HepG2 (cell line): ENCODE measurements around the gene NSUN6. TPM values are rescaled to one million over a fixed set of nuclear protein-coding genes. Genes with fewer than 3 reads are reported as not detected.

Experiments used
- ATAC-seq: fragments of 200-7000 bp; cut with Tn5 transposase; 3 replicates; pipeline ENCODE4 v1.9.1; 2020; ENCODE audit warnings: mild to moderate bottlenecking, moderate library complexity
- BruUV-seq: library from RNA; stranded (reverse); fragments of 400-500 nt; replicated peaks from 2 replicates; lab custom pipeline; 2021; lab: Mats Ljungman, UMichigan
- CTCF ChIA-PET: fragments of 300-600 bp; formaldehyde crosslinking; extraction: SDS; loops from one replicate; lab custom pipeline; 2021; ENCODE audit warnings: low total read pairs, inconsistent platforms, low intra/inter-chr PET ratio; lab: Yijun Ruan, JAX
- POLR2A ChIA-PET: fragments of 350-600 bp; sonication (Branson Sonifier 250); formaldehyde crosslinking; loops from one replicate; lab custom pipeline; 2020; ENCODE audit warnings: antibody characterized with exemption, inconsistent platforms; lab: Yijun Ruan, JAX
- DNase-seq: peaks from one replicate; pipeline ENCODE4 v3.0.0-alpha.2; 2015; ENCODE audit warnings: low spot score
- FAIRE-seq: peaks from 3 replicates; lab custom pipeline; 2011; peaks lifted over from hg19 to GRCh38; lab: Jason Lieb, UNC
- H2AFZ ChIP-seq: one replicate; pipeline ENCODE4 v1.6.1; 2011; ENCODE audit warnings: low read length, inconsistent platforms
- H3K27ac ChIP-seq: fragments of 300-600 bp; 3 replicates; pipeline ENCODE4 v1.8.0; 2011; ENCODE audit warnings: mixed run types, mild to moderate bottlenecking, mixed read lengths, low read length, inconsistent platforms; ENCODE audit not compliant: insufficient read depth; ENCODE audit errors: extremely low read length
- H3K27me3 ChIP-seq, 2 experiments: fragments of 200-600 bp in 1 of 2; 2 replicates in 1 of 2; 3 replicates in 1 of 2; pipeline versions ENCODE4 v1.6.0 to v1.8.0; 2011; ENCODE audit warnings: low read length in 2 of 2, mild to moderate bottlenecking in 2 of 2, moderate library complexity in 2 of 2, inconsistent platforms in 1 of 2; ENCODE audit not compliant: insufficient read depth in 2 of 2, control insufficient read depth in 1 of 2
- H3K36me3 ChIP-seq, 2 experiments: fragments of 200-600 bp in 1 of 2; replicated peaks in 1 of 2; 2 replicates in 1 of 2; 3 replicates in 1 of 2; pipeline versions ENCODE4 v1.5.1 to v1.8.0; 2011; ENCODE audit warnings: low read length in 2 of 2, inconsistent platforms in 1 of 2; ENCODE audit not compliant: insufficient read depth in 2 of 2, control insufficient read depth in 1 of 2
- H3K4me1 ChIP-seq: 2 replicates; pipeline ENCODE4 v1.5.1; 2012; ENCODE audit warnings: low read length, inconsistent platforms; ENCODE audit not compliant: insufficient read depth
- H3K4me2 ChIP-seq: 2 replicates; pipeline ENCODE4 v1.6.0; 2011; ENCODE audit warnings: low read depth, low read length, inconsistent platforms
- H3K4me3 ChIP-seq, 3 experiments: fragments of 200-600 bp in 1 of 3; sonication (generic), shearing (Covaris generic) in 1 of 3; replicated peaks in 1 of 3; 2 replicates each; pipeline ENCODE4 v1.5.1; 2011 to 2016; ENCODE audit warnings: low read length in 3 of 3, inconsistent platforms in 2 of 3, low read depth in 2 of 3, mild to moderate bottlenecking in 2 of 3, control low read depth in 1 of 3, mixed read lengths in 1 of 3; ENCODE audit not compliant: insufficient read depth in 1 of 3
- H3K79me2 ChIP-seq: one replicate; pipeline ENCODE4 v1.6.1; 2011; ENCODE audit warnings: low read length, inconsistent platforms; ENCODE audit not compliant: insufficient read depth
- H3K9ac ChIP-seq: 2 replicates; pipeline ENCODE4 v1.6.0; 2011; ENCODE audit warnings: mild to moderate bottlenecking, low read depth, low read length, inconsistent platforms; ENCODE audit not compliant: insufficient read depth
- H3K9me3 ChIP-seq: 2 replicates; pipeline ENCODE4 v1.5.1; 2012; ENCODE audit warnings: mild to moderate bottlenecking, low read length
- H4K20me1 ChIP-seq: 2 replicates; pipeline ENCODE4 v1.6.0; 2011; ENCODE audit warnings: inconsistent platforms, mild to moderate bottlenecking, low read length, moderate library complexity; ENCODE audit not compliant: insufficient read depth
- DPF2 ChIP-seq: sonication (generic); formaldehyde crosslinking; IDR thresholded peaks from 2 replicates; pipeline ENCODE4 v1.4.0; 2020; ENCODE audit warnings: mild to moderate bottlenecking, low read depth, missing genetic modification reagents, borderline replicate concordance
- KAT7 ChIP-seq: IDR thresholded peaks from 2 replicates; pipeline ENCODE4 v1.6.1; 2018; ENCODE audit warnings: borderline replicate concordance, missing compliant biosample characterization
- MIER3 ChIP-seq: IDR thresholded peaks from 2 replicates; pipeline ENCODE4 v1.6.1; 2016; ENCODE audit warnings: missing compliant biosample characterization, borderline replicate concordance
- NR2F1 ChIP-seq, 2 experiments: fragments of 450-650 bp in 1 of 2; formaldehyde crosslinking in 1 of 2; IDR thresholded peaks; 2 replicates each; pipeline versions ENCODE4 v1.5.0 to v1.6.1; 2016 to 2020; ENCODE audit warnings: mild to moderate bottlenecking in 1 of 2, missing compliant biosample characterization in 1 of 2, missing genetic modification reagents in 1 of 2, moderate library complexity in 1 of 2
- ZNF570 ChIP-seq: sonication (generic); formaldehyde crosslinking; IDR thresholded peaks from 2 replicates; pipeline ENCODE4 v1.4.0; 2020; ENCODE audit warnings: mild to moderate bottlenecking, missing genetic modification reagents, borderline replicate concordance
- WGBS: methylation state at CpG from one replicate; pipeline ENCODE4 v1.1.6; 2017; ENCODE audit warnings: low lambda C conversion rate; 5-methylcytosine and 5-hydroxymethylcytosine counted together
- in situ Hi-C: cut with HindIII; loops from 2 replicates; pipeline ENCODE4 v1.10.0; 2017; ENCODE audit warnings: low pct_unique_long_range_greater_than_20kb; ENCODE audit not compliant: extremely low pct_ligation_motif_present
- intact Hi-C: fragments of 100-400 bp; cut with micrococcal nuclease; formaldehyde crosslinking; loops from one replicate; pipeline ENCODE4 v1.10.0; 2022; ENCODE audit not compliant: unreplicated experiment
- polyA plus RNA-seq, 8 experiments: library from polyadenylated mRNA; depleted of rRNA in 3 of 8; stranded (reverse) in 7 of 8; unstranded in 1 of 8; fragments of >200 nt; fragmentation: Illumina TruSeq in 4 of 8; extraction: Trizol in 4 of 8; gene quantifications; 2 replicates each; pipeline versions ENCODE4 v1.2.1 to v1.2.3, GENCODE V29; 2011 to 2016; ENCODE audit warnings: low read depth in 4 of 8, missing spikeins in 1 of 8, mixed read lengths in 1 of 8; ENCODE audit not compliant: insufficient read depth in 1 of 8
- total RNA-seq, 5 experiments: library from RNA; depleted of rRNA; stranded (reverse); fragments of >200 nt; fragmentation: Illumina TruSeq; extraction: Trizol; gene quantifications; 2 replicates each; pipeline ENCODE4 v1.2.3, GENCODE V29; 2016; ENCODE audit warnings: low read depth in 1 of 5
- TF ChIP-seq, protein P1 (sequence below): IDR thresholded peaks from 2 replicates; pipeline ENCODE4 v1.4.0; 2020; ENCODE audit warnings: mild to moderate bottlenecking, missing genetic modification reagents

The NSUN6 gene
- total and polyA plus RNA-seq, 2 of the 13 experiments (the other 11 are each of a cell fraction or from before 2014, with no cell fraction given) = 17.2 to 19.3 TPM

DNA sequence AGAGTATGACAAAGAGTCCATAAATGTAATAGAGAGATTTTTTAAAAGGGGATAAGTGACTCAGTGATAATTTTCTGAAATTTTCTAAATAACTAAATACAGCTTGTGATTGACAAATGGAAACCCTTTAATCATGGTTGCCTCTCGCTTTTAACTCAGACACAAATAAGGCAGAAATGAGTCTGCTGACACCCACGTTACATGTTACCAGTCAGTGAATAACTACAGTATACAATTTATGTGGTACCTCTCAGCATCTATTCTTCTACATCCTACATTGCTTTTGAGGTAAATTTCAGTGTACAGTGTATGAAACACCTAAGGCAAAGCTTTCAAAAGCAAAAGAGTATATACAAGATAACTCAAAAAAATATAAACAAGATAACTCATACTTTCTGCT lies 4.2 kb downstream of the NSUN6 start:
- peaks cover 2 to 20% of the 10 kb centered on the region in 2 experiments; a peak in 4 of 5 replicates for H3K36me3 ChIP-seq
- ChIA-PET CTCF (no interaction called here), POLR2A (no interaction called here)
- DNase-seq (no peak), ATAC-seq (no peak), FAIRE-seq (no peak)
- 96% methylated on average over 2 of the region's 2 CpGs for WGBS
- no peak overlapping the region for H3K9ac ChIP-seq
- H3K9me3 ChIP-seq = no peaks in the 10 kb centered on the region
- peaks cover 42% of the 10 kb centered on the region for H3K79me2 ChIP-seq
- intact Hi-C loops (no loop called here), in situ Hi-C loops (no loop called here)
- H3K4me3 ChIP-seq = no peak overlapping the region
- no peak overlapping the region for H3K27ac ChIP-seq
- no peak overlapping the region for H2AFZ ChIP-seq
- BruUV-seq = no TSS peak
- TF ChIP-seq DPF2 = no peak
- TF ChIP-seq, protein P1, sequence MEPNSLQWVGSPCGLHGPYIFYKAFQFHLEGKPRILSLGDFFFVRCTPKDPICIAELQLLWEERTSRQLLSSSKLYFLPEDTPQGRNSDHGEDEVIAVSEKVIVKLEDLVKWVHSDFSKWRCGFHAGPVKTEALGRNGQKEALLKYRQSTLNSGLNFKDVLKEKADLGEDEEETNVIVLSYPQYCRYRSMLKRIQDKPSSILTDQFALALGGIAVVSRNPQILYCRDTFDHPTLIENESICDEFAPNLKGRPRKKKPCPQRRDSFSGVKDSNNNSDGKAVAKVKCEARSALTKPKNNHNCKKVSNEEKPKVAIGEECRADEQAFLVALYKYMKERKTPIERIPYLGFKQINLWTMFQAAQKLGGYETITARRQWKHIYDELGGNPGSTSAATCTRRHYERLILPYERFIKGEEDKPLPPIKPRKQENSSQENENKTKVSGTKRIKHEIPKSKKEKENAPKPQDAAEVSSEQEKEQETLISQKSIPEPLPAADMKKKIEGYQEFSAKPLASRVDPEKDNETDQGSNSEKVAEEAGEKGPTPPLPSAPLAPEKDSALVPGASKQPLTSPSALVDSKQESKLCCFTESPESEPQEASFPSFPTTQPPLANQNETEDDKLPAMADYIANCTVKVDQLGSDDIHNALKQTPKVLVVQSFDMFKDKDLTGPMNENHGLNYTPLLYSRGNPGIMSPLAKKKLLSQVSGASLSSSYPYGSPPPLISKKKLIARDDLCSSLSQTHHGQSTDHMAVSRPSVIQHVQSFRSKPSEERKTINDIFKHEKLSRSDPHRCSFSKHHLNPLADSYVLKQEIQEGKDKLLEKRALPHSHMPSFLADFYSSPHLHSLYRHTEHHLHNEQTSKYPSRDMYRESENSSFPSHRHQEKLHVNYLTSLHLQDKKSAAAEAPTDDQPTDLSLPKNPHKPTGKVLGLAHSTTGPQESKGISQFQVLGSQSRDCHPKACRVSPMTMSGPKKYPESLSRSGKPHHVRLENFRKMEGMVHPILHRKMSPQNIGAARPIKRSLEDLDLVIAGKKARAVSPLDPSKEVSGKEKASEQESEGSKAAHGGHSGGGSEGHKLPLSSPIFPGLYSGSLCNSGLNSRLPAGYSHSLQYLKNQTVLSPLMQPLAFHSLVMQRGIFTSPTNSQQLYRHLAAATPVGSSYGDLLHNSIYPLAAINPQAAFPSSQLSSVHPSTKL (CRISPR knock-in tag) = no peak
- no peak for TF ChIP-seq KAT7 (CRISPR knock-in tag)
- TF ChIP-seq MIER3 = no peak
- TF ChIP-seq ZNF570 (CRISPR knock-in tag) = no peak
- TF ChIP-seq NR2F1 (CRISPR knock-in tag; IDR thresholded peaks at IDR 0.05) = no peak
- no peak overlapping the region for H3K4me2 ChIP-seq
- H3K4me1 ChIP-seq = peaks cover 28% of the 10 kb centered on the region
- no peaks in the 10 kb centered on the region; a peak in 1 of 5 replicates for H3K27me3 ChIP-seq
- H4K20me1 ChIP-seq = no peaks in the 10 kb centered on the region
